ENCODE measurements around the gene VPS13D.
"Not testable (repeated sequence)": the region's sequence is repeated elsewhere in the genome, so short reads cannot be mapped to it uniquely, and the experiment has no call there.

The VPS13D gene

DNA sequence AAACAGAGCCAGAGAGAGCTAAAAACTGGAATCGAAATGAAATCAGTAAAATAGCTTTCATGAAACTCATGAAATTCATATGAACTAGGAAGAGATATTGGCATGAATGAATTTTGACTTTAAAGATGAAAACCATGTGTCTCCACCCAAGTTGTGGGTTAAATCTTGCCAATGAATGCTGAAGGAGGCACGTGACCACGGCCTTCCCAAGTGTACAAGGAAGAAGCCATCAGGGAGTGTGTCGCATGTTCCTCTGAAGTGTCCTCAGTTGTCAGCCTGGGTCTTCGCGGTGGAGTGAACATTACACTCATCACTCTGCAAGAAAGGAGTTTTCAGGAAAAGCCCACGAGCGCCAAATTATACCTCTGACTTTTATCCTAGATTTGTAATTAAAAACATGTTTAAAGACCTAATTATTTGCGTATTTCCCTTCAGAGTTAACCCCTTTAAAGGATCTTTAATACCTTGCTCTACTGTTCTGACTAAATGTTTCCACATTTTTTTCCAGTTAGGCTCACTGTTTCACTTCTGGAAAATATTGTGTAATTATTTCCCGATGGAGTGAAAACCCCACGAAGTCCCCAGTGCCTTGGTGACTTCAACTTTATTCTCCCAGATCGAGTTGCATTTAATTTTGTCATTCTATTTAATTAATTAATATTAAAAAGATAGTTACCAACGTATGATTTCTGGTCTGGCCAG is 269.9 kb downstream of the VPS13D start:
- no peak for DNase-seq

DNA sequence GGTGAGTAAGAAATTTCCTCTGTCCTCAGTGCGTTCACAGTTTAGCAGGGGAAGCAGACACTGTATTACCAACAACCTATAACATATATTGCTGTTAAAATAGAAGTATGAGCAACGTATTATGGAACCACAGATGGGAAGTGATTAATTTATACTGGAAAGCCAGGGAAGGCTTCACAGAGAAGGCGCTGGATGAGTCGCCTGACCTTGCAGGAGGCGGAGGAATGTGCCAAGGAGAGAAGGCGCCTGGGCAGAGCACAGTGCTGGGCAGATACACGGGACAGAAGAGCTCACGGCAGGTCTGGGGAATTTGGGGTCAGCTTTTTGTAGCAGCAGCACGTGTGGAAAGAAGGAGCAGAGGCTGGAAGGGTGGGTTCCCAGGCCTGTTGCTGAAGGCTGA is 271.8 kb downstream of the VPS13D start:
- DNase-seq: no peak

DNA sequence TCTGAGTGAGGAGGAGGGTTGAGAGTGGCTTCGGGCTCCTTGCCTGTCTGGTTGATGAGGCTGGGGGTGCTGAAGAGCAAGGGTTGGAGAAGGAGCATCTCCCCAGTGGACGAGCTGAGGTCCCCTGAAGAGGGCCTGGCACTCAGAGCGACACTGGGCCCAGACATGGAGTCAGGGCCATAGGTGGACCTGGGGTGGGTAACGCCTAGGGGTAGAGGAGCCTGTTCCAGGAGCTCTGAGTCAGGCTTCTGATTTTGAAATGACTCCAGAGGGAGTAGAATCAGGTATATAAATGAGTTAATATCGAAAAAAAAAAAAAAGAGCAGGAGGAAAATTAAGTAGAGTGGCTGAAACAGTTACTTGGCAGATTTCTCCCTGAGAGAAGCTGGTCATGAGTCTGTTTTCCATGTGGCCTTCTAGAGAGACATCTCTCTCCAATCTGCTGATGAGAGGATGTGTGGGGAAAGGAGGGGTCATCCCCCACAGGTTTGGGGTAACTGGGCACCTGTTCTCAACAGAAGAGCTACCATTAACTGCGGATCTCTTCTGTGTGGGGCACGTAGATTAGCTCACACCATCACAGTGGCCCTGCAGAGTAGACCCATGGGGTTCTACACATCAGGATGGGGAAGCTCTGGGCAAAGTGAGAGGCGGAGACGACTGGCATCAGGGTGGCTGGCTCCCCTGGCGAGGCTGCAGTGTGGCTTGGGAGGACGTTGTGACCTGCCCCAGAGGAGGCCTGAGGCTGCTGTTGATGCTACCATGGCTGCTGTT is 272.7 kb downstream of the VPS13D start:
- DNase-seq: no peak

DNA sequence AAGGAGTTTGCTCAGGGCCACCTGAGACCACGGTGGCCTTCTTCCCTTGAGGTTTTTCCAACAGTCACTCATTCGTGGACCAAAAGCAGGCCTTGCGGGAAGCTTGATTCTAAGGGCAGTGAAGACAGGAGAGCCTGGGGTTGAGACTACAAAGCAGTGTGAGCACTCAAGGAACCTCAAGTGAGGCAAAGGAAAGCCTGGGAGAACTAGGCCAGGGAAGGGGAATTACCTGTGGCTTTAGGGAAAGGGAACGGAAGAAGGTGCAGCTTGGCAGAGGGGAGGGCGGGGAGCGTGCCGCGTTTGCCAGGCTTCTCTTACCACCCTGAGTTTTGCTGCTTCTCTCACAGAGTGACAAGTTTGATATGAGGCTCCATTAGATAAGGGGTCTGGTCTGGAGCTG is 273.9 kb downstream of the VPS13D start:
- DNase-seq: no peak

DNA sequence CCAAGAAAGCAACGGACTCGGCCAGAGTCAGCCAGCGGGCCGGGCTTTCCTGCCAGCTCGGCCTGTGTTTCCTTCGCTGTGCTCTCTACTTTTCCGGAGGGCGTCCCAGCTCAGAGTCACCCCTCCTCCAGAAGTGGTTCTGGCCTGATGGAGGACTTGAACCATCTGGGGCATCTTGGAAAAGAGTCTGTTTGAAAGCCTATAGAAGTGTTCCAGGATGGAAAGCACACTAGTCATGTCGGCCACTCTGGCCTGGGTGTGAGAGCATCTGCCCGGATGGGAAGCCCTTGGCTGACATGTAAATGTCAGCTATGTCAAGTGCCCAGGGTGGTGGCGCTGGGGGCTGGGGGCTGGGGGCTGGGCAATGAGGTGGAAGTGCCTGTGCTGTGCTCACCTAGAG is 274.8 kb downstream of the VPS13D start:
- DNase-seq: no peak

DNA sequence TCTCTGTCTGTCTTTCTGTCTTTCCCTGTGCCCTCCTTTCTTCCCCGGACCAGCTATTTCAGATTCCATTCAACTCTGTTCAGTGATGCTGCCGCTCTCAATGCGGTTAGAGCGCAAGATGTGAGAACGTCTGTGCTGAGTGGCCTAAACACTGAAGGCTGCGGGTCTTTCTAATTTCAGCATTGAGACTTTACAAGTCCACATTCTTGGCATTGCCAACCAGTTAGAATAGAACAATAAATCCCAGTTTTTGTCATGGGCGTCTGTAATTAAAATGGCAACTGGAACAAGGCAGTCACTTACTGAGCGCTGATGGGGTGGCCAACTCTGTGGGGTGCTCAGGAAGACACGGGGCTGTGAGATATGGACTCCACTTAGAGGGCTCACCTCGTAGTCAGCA is 275.4 kb downstream of the VPS13D start:
- no peak for DNase-seq

DNA sequence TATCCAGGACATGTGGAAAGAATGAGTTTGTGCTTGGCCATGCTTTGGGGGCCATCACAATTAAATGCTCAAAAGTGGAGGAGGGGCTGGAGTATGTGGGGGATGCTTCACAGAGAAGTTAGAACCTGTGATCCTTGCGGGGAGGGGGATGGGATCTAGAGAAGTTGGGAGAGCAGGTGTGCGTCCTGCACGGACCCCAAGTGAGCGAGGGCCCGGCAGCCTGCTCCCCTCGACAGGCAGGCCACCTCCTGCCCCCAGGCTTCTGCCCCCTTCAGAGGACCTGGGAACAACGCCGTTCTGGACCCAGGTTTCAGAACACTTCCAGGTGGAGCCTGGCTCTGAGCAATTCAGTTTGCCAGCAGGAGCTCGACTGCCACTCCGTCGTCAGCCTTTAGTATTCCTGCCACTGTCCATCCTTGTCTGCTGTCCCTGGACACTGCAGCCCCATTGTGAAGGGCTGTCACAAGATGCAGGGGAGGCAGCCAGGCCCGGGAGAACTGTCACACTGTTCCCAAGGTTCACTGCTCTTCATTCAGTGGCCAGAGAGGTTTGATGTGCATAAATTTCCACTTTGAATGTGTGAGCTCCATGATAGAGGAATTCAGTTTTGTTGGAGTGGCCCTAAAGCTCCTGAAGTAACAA is 275.9 kb downstream of the VPS13D start:
- no peak for DNase-seq

DNA sequence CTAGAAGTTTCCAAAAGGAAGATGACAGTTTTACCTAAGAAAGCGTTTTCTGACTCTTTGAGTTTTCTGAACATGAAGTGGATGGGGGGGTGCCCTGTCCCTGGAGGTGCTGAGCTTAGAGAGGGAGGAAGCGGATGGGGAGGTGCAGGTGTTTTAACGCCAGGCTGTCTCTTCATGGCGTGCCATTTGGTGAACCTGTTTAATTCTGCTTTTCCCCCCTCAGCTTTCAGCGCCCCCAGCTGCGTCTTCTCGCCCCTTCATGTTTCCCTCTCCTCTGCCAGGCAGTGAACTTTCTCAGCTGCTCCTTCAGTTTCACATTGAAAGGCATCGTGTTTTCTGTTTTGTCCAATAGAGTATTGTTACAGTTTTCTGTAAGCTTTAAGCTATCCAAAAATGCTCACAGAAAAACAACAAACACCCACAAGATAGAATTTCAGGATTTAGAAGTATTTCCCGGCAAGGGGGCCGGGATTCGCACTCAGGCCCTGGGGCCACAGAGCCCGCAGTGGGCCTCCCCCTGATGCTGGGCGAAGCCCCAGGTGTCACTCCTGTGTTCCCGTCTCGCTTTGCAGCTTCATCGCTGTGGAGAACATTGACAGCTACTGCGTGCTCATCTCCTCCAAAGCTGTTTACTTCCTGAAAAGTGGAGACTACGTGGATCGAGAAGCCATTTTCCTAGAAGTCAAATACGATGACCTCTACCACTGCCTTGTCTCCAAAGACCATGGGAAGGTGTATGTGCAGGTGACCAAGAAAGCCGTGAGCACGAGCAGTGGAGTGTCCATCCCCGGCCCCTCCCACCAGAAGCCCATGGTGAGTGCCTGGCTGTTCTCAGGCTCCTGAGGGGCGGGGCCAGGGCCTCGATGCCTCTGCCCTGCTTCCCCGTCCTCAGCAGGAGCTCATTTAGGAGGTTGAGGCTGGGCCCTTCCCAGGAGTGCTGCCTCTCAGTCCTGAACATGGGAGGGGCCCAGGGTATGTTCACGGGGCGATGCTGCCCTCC is 276.8 kb downstream of the VPS13D start:
- DNase-seq: no peak

DNA sequence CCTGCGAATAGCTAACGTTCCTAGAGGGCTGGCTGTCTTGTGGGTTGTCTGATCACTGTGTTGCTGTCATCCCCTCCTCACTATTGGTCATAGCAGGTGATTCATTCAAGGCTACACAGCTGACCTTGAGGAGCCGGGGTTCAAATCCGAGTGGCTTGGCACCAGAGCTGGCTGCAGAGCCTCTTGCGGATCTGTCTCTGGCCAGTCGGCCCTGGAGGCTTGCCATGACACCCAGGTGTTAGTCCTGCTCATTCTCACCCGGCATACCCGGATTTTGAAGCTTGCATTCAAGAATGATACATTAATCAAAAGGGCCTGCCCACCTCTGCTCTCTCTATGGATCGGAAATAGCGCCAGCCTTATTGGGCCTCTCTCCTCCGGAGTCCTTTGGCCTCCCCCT is 277.8 kb downstream of the VPS13D start:
- no peak for DNase-seq

DNA sequence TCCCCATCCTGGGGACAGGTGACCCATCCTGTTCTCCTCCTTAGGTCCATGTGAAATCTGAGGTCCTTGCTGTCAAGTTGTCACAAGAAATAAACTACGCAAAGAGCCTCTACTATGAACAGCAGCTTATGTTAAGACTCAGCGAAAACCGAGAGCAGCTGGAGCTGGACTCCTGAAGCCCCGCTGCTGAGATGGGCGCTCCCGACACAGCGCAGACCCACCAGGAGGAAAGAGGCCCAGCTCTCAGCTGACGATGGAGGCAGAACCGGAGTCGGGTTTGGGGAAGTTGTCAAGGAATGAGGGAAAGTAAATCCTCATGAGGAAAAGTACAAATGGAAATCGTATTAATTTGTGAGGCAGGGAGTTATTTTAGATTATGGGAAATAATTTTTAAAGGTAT is 279.0 kb downstream of the VPS13D start:
- DNase-seq: no peak

DNA sequence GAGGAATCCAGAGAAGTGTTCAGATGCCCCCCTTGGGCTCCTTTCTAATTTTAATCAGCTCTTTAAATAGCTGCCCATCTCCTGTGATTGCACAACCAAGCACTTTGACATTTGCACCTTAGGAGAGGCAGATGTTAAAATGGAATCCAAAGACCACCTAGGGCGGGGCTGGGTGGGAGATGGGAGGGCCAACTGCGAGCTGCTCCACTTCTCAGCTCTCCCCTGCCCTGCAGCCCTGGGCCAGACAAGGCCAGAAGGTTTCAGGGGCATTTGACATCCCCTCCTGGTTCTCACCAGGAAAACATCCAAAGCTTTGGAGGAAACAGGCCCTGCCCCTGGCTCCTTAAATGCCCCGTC is 281.3 kb downstream of the VPS13D start:
- no peak for DNase-seq

DNA sequence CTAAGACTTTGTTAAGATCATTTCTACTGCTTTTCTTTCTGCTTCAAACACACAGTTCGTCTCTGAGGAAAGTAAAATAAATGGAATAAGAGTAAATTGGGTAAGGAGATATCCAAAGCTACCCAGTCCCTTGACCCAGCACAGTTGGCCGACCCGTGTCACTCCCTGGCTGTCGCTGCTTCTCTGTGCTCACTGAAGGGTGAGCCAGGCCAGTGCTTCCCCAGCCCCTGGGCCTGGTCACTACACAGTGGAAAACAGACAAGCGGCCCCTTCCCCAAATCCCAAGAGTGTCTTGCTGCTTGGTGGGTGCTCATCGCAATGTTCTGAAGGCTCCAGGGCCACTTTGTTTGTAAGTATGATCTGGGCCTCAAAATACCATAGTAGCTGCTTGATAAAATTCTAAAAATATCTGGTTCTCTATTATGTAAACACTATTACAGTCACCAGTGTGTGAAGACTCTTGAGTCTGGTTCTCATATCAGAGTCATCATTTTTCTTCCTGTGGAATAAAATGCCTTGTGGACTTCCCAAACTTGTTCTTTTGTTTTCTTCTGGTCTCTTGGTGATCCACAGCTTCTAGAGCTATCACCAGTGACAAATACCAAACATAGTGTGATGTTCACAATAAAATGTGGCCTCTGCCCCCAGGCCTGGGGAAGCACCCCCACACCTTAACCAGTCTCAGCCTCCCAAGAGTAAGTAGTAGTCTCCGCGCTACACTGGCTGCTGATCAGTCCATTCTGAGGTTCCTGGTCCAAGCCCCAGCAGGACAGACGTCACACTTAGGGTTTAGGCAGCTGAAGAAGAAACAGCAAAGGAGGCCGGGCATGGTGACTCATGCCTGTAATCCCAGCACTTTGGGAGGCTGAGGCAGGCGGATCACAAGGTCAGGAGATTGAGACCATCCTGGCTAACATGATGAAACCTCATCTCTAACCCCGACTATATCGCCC is 282.0 kb downstream of the VPS13D start:
- no peak for DNase-seq

DNA sequence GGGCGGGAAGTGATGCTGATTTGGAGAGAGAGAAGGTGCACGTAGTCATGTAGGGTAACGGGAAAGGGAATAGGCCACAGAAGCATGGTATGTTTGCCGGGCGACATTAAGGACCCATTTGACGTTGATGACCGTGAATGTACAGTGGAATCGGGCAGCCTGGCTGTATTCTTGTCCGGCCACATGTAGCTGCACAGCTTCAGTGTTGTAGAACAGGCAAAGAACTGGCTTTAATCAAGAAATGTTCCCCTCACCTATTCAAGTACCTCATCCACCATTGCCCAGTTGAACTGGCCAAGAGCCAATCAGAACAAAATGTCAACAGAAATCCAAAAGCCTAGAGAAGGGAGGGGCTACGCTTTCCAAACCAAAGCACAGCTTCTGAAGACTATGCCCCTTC is 283.4 kb downstream of the VPS13D start:
- DNase-seq: no peak

DNA sequence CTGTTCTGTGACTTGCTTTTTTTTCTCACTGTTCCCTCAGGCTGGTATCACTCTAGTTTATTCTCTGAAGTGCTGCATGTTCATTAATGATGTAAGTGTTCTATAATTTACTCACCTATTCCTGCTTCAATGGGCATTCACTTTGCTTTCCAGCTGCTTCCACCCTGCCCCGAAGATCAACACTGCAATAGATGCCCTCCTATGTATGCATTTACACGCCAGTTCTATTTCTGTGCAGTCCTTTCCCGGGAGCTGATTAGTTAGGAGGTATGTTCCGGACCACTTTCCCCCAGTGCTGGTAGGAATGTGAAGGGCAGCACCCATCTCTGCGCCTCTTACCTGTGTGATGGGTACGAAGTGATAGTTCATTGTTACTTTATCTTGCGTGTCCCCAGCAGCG is 284.8 kb downstream of the VPS13D start:
- no peak for DNase-seq

DNA sequence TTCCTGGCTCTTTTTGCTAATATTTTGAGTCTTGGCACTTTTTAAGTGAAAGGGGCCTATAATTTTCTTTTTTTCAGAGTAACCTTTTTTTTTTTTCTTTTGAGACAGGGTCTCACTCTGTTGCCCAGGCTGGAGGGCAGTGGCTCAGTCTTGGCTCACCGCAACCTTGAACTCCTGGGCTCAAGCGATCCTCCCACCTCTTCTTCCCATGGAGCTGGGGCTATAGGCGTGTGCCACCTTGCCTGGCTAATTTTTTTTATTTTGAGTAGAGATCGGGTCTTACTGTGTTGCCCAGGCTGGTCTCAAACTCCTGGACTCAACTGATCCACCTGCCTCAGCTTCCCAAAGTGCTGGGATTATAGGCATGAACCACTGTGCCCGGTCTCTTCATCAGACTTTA is 285.4 kb downstream of the VPS13D start:
- no peak for DNase-seq

DNA sequence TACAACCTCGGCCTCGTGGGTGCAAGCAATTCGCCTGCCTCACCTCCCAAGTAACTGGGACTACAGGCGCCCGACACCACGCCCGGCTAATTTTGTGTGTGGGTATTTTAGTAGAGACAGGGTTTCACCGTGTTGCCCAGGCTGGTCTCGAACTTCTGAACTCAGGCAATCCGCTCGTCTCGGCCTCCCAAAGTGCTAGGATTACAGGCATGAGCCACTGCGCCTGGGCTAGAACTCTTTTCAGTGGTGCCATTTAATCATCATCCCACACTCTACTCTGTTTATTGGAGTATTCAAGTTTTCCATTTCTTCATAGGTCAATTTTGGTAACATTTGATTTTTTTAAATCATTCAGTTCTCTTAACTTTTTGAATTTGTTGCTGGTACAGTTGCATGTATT is 286.9 kb downstream of the VPS13D start:
- no peak for DNase-seq

DNA sequence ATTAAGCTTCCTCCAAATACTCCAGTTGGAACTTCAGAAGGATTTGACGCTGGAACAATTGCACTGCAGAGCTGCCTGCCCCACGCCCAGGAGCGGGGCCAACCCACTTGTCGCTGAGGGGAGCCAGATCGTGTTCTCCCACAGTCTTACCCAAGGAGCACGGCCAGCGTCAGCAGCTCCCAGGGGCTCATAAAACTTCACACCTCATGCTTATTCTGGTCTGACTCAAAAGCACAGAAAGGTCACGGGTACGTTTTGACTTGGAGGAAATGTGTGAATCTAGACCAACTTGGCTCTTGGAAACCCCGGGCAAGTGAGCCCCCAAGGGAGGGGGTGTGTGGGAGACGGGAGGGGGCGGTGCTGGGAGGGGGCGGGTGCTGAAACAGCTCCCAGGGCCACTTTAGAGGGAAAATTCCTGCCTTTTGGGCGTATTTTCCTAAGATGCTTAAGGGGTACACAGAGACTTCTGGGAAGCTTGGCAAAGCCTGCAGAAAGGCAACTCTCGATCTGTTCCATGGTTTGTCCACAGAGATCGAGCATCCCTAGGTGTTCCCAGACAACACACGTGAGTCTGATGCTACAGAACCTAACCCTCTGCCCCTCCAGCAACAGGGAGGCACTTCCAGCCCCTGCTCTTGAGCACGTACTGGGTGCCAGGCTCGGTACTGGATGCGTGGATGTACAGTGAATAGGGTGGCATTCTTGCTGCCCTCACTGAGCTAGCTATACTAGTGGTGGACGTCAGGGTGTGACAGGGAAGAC is 289.3 kb downstream of the VPS13D start:
- no peak for DNase-seq

DNA sequence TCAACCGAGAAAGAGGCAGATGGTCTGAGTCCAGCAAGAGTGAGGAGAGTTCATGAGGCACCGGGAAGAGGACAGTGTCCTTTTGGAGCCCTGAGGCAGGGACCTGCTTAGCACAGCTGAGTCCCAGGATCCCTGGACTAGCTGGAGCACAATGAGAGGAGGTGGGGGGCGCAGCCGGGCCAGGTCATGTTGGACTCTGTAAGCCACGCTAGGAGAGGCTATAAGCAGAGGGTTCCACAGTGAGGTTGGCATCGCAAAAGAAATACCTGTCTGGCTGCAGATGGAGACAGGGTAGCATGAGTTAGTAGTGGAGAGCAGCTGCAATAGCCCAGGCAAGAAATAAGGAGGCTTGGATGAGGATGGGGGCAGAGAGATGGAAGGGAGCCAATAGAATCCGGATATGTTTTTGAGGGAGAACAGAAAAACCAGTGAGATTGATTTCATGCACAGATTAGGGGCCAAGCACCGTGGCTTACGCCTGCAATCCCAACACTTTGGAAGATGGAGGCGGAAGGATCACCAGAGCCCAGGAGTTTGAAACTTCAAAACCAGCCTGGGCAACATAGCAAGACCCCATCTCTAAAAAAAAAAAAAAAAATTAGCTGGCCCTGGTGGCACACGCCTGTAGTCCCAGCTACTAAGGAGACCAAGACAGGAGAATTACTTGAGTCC is 290.0 kb downstream of the VPS13D start:
- DNase-seq: no peak

DNA sequence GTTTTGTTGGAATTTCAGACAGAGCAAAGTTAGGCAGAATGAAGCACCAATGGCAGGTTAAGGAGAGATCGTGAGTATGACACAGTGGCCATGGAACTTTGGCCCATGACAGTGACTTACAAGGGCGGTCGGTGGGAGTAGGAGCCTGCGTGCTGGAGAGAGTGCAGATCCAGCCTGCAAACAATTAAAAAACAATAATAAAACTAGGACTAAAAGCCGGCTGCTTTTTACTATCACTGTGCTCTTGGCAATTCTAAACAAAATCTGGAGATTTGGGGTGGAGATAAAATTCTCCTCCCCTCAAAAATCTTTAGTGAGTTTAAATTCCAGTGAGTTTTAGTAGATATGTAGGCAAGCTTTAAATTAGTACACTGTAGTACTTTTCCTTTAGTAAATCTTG is 291.3 kb downstream of the VPS13D start:
- no peak for DNase-seq

DNA sequence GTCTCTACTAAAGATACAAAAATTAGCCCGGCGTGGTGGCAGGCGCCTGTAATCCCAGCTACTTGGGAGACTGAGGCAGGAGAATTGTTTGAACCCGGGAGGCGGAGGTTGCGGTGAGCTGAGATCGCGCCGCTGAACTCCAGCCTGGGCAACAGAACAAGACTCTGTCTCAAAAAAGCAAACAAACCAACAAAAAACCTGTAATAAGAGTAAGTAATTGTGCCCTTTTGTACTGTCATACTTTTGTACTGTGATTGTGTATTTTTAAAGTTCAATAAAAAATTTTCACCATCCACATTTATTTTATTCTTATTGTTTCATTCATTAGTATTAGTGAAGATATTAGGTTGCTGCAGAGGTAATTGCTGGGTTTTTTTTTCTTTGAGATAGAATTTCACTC is 292.9 kb downstream of the VPS13D start:
- DNase-seq: not testable (repeated sequence)

DNA sequence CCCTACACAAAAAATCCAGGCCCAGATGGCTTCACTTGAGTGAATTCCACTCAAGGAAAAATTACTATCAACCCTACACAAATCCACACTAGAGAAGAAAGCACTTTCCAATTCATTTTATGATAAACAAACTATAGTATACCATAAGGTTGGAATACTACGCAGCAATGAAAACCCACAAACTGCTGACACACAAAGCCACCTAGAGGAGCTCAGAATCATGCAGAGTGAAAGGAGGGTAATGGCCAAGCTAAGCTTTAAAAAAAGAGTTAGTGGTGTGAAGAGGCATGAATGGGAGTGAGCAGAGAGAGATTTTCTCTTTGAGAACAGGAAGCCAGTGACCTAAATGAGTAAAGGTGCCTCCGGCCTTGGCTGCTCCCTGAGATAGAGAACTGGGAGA is 294.4 kb downstream of the VPS13D start:
- no peak for DNase-seq
